ENCODE data around the gene HDAC2. TPM values are rescaled to one million over a fixed set of nuclear protein-coding genes. Genes with fewer than 3 reads are reported as not detected.

The HDAC2 gene
- total and polyA plus RNA-seq, 2 of the 13 experiments (the other 11 are each of a cell fraction or from before 2014, with no cell fraction given) = 99.6 to 114 TPM

- peak; percentile 97 for TF ChIP-seq BCL3 (CRISPR knock-in tag; IDR thresholded peaks at IDR 0.05)
- peak; percentile 91 for TF ChIP-seq TGIF2 (CRISPR knock-in tag; IDR thresholded peaks at IDR 0.05)
- TF ChIP-seq CHD2 (IDR thresholded peaks at IDR 0.05; ENCODE audit: low read depth, low read length) = peak; percentile 66; the same call in 1 of the 2 replicates
- TF ChIP-seq ZNF83 (CRISPR knock-in tag; IDR thresholded peaks at IDR 0.05; ENCODE audit: borderline replicate concordance) = peak; percentile 85; the same call in 1 of the 2 replicates
- peak; percentile 96 for TF ChIP-seq HOXA5 (CRISPR knock-in tag; IDR thresholded peaks at IDR 0.05)
- peak; percentile 98 for TF ChIP-seq ZSCAN21 (CRISPR knock-in tag; IDR thresholded peaks at IDR 0.05; ENCODE audit: borderline replicate concordance)
- no peak for TF ChIP-seq NR2F2 (IDR thresholded peaks at IDR 0.05; ENCODE audit: borderline replicate concordance, low read depth)
- TF ChIP-seq ZNF510 (CRISPR knock-in tag; IDR thresholded peaks at IDR 0.05; ENCODE audit: low read depth) = peak; percentile 100
- TF ChIP-seq ATF1 (CRISPR knock-in tag; IDR thresholded peaks at IDR 0.05) = no peak
- peak; percentile 70 for TF ChIP-seq SAP130 (CRISPR knock-in tag; IDR thresholded peaks at IDR 0.05; ENCODE audit: low read depth)
- TF ChIP-seq ELF4 (CRISPR knock-in tag; IDR thresholded peaks at IDR 0.05; ENCODE audit: borderline replicate concordance) = no peak
- no peak for TF ChIP-seq TRAFD1 (CRISPR knock-in tag; IDR thresholded peaks at IDR 0.05; ENCODE audit: borderline replicate concordance)
- TF ChIP-seq EP300 (IDR thresholded peaks at IDR 0.05; ENCODE audit: low read depth in 2 of 2, low read length in 2 of 2) = peak in 1 of 2 experiments; percentile 40; a peak in 1 of 4 replicates
- TF ChIP-seq EP300 (CRISPR knock-in tag; IDR thresholded peaks at IDR 0.05; ENCODE audit: borderline replicate concordance) = peak; percentile 85
- peak; percentile 52; the same call in 1 of the 2 replicates for TF ChIP-seq DR1 (CRISPR knock-in tag; IDR thresholded peaks at IDR 0.05)
- TF ChIP-seq SOX6 (IDR thresholded peaks at IDR 0.05) = no peak
- peak; percentile 59 for TF ChIP-seq SOX6 (CRISPR knock-in tag; IDR thresholded peaks at IDR 0.05)
- peak; percentile 57; the same call in 1 of the 2 replicates for TF ChIP-seq ZNF44 (CRISPR knock-in tag; IDR thresholded peaks at IDR 0.05)
- peak; percentile 96 for TF ChIP-seq BORCS8-MEF2B (CRISPR knock-in tag; IDR thresholded peaks at IDR 0.05)
- TF ChIP-seq TBX3 (IDR thresholded peaks at IDR 0.05; ENCODE audit: borderline replicate concordance) = peak; percentile 41; the same call in 1 of the 2 replicates
- TF ChIP-seq NFYC (CRISPR knock-in tag; IDR thresholded peaks at IDR 0.05) = peak; percentile 66
- peak; percentile 96 for TF ChIP-seq ZNF225 (CRISPR knock-in tag; IDR thresholded peaks at IDR 0.05)
- TF ChIP-seq ZNF33A (CRISPR knock-in tag; IDR thresholded peaks at IDR 0.05; ENCODE audit: borderline replicate concordance) = no peak
- TF ChIP-seq MAZ (IDR thresholded peaks at IDR 0.05; ENCODE audit: borderline replicate concordance, low read depth, low read length) = peak; percentile 54; the same call in 1 of the 2 replicates
- TF ChIP-seq MAZ (CRISPR knock-in tag; IDR thresholded peaks at IDR 0.05; ENCODE audit: low read depth) = peak; percentile 99
- TF ChIP-seq MTF2 (CRISPR knock-in tag; IDR thresholded peaks at IDR 0.05; ENCODE audit: borderline replicate concordance) = no peak
- TF ChIP-seq, protein P1, sequence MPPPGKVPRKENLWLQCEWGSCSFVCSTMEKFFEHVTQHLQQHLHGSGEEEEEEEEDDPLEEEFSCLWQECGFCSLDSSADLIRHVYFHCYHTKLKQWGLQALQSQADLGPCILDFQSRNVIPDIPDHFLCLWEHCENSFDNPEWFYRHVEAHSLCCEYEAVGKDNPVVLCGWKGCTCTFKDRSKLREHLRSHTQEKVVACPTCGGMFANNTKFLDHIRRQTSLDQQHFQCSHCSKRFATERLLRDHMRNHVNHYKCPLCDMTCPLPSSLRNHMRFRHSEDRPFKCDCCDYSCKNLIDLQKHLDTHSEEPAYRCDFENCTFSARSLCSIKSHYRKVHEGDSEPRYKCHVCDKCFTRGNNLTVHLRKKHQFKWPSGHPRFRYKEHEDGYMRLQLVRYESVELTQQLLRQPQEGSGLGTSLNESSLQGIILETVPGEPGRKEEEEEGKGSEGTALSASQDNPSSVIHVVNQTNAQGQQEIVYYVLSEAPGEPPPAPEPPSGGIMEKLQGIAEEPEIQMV (CRISPR knock-in tag; IDR thresholded peaks at IDR 0.05; ENCODE audit: low read depth) = peak; percentile 87
Observed at GRCh38 chr6:113970805-113971676, at the start of gene HDAC2 (continued).
